Right hindlimb (tissue), 1 donor: ENCODE data around the gene DYNLL1.
"Not testable (repeated sequence)": the region's sequence is repeated elsewhere in the genome, so short reads cannot be mapped to it uniquely, and the experiment has no call there.

Source experiments
- DNase-seq: peaks from one replicate; pipeline ENCODE4 v3.0.0-alpha.2; 2018

The DYNLL1 gene

GRCh38 chr12:120475643-120476042, 20.3 kb upstream of the DYNLL1 start:
- no peak for DNase-seq

GRCh38 chr12:120479458-120479857, 16.5 kb upstream of the DYNLL1 start:
- no peak for DNase-seq

- no peak for DNase-seq
These were observed 15.7 kb upstream of the DYNLL1 start for GRCh38 chr12:120480211-120480610.

- no peak for DNase-seq
These were observed 14.7 kb upstream of the DYNLL1 start for GRCh38 chr12:120481022-120481767.

- DNase-seq, result no peak
These were observed 12.3 kb upstream of the DYNLL1 start for GRCh38 chr12:120483621-120484020.

- DNase-seq, result no peak
These were observed 9.7 kb upstream of the DYNLL1 start for GRCh38 chr12:120485961-120486881.

GRCh38 chr12:120487552-120487951, 8.4 kb upstream of the DYNLL1 start:
- not testable (repeated sequence) for DNase-seq

- no peak for DNase-seq
These were observed 7.8 kb upstream of the DYNLL1 start for GRCh38 chr12:120488057-120488640.

- peak; percentile 23 for DNase-seq
These were observed 6.9 kb upstream of the DYNLL1 start for GRCh38 chr12:120489018-120489417.

GRCh38 chr12:120490325-120490724, 5.6 kb upstream of the DYNLL1 start:
- no peak for DNase-seq

- DNase-seq, result no peak
These were observed 4.9 kb upstream of the DYNLL1 start for GRCh38 chr12:120490833-120491512.

- no peak for DNase-seq
These were observed 655 bp upstream of the DYNLL1 start for GRCh38 chr12:120495186-120495730.

GRCh38 chr12:120496413-120497340, 764 bp downstream of the DYNLL1 start:
- DNase-seq, result peak; percentile 79

- DNase-seq, result no peak
These were observed 1.7 kb downstream of the DYNLL1 start for GRCh38 chr12:120497524-120498150.

- DNase-seq, result no peak
These were observed 3.1 kb downstream of the DYNLL1 start for GRCh38 chr12:120498870-120499515.

GRCh38 chr12:120500581-120500980, 4.7 kb downstream of the DYNLL1 start:
- DNase-seq, result no peak

GRCh38 chr12:120504587-120504986, 8.7 kb downstream of the DYNLL1 start:
- no peak for DNase-seq

- no peak for DNase-seq
These were observed 12.6 kb downstream of the DYNLL1 start for GRCh38 chr12:120508537-120508936.

- no peak for DNase-seq
These were observed 18.1 kb downstream of the DYNLL1 start for GRCh38 chr12:120514002-120514401.

GRCh38 chr12:120515496-120515895, 19.6 kb downstream of the DYNLL1 start:
- no peak for DNase-seq
